IPS DF 19.7 (cell line): ENCODE measurements around the gene SKIDA1.

Experiments
- DNase-seq: peaks from one replicate; pipeline ENCODE4 v3.0.0-alpha.2; 2013; ENCODE audit warnings: low read depth, low spot score

Gene SKIDA1

DNA sequence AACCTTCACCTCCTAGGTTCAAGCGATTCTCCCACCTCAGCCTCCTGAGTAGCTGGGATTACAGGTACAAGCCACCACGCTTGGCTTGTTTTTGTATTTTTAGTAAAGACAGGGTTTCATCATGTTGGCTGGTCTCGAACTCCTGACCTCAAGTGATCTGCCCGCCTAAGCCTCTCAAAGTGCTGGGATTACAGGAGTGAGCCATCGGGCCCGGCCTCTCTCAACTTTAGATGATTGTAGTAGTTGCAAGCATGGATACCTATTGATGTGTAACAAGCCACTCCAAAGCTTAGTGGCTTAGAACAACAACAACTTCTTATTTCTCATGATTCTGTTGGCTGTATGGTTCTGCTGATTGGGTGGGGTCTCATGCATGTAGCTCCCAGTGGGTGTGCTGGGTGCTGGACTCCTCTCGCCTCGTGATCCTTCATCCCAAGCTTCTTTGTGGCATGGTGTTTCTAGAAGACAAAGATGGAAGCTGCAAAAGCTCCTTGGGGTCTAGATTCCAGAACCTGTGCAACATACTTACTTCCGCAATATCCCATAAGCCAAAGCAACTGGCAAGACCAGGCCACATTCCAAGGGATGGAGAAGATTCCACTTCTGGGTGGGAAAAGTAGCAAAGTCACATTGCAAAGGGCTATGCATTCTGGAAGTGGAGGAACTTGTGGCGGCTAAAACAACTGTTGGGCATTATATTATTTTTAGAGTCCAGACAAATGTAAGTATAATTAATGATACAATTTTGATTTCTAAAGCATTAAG, 37.9 kb downstream of the SKIDA1 start:
- DNase-seq: no peak

DNA sequence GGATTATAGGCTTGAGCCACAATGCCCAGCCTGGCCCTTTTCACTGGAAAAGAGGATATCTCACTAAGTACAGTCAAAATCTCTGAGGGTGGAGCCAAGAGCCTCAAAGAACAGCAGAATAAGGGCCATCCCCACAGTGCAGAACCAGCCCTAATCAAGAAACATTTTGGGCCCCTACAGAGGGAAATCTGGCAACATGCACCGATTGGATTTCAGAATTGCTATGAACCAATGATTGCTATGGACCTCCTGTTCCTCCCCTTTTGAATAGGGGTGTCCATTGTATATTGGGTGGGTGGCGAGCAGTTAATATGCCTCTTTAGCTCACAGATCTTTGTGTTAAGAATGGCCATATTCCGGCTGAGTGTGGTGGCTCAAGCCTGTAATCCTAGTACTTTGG, 42.7 kb downstream of the SKIDA1 start:
- DNase-seq: no peak

DNA sequence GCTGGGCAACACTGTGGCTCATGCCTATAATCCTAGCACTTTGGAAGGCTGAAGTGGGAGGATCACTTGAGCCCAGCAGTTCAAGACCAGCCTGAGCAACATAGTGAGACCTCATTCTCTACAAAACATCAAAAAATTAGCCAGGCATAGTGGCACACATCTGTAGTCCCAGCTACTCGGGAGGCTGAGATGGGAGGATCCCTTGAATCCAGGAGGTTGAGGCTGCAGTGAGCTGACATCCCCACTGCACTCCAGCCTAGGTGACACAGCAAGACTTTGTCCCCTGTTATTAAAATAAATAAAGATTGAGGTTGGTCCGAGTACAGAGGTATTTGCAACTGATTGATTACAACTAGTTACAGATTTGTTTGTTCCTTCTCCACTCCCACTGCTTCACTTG, 44.1 kb downstream of the SKIDA1 start:
- DNase-seq: no peak

DNA sequence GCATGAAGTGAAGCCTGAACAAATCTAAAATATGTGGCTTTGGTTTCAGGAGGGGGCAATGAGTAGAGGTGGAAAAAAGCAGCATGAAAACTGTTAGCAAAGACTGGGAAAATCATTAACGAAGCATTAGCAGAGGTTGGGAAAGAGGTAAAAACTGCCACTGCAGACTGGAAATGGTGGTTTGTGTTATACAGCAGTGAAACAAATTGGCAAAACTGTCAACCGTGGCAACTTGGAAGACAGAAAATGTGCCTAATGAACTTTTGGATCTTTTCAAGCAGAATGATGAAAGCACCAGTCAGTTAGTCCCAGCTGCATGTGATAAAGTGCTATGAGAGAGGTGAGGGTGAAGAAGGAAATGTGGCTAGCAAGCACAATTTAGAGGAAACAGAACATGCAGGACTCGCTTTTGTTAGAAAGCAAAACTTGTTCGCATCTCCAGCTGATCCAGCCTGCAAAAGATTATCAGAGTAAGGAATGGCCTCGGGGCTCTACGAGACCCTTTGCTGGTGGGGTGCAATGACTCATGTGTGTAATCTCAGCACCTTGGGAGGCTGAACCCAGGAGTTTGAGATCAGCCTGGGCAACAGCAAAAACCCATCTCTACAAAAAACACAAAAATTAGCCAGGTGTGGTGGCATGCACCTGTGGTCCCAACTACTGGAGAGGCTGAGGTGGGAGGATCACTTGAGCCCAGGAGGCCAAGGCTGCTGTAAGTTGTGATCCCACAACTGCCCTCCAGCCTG, 45.7 kb downstream of the SKIDA1 start:
- no peak for DNase-seq

DNA sequence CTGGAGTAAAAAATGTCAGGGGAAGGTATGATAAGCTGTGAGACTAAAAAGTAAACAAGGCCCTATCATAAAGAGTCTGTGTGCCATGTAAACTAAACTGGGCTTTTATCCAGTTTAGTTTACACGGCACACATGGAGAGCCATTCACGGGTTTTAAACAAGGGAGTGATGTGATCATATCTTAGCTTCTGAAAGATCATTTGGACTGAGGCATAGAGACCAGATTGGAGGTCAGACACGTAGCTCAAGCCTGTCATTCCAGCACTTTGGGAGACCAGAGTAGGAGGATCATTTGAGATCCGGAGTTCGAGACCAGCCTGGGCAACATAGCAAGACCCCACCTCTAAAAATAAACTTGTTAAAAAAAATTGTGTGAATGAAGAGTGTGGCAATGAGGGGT, 50.1 kb downstream of the SKIDA1 start:
- no peak for DNase-seq

DNA sequence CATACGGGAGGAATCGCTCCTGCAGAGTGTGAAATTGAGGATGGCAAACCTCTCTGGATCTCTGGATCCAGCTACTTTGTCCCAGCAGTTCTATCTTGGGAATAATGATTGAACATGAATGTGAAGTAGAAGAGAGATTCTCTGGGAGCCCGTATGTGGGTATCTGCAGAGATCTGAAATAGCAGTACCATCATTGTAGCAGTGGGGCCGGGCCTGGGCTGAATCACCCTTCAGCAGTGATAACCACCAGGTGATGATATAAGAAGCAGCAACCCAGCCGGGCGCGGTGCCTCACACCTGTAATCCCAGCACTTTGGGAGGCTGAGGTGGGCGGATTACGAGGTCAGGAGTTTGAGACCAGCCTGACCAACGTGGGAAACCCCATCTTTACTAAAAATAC, 51.9 kb downstream of the SKIDA1 start:
- DNase-seq: no peak

DNA sequence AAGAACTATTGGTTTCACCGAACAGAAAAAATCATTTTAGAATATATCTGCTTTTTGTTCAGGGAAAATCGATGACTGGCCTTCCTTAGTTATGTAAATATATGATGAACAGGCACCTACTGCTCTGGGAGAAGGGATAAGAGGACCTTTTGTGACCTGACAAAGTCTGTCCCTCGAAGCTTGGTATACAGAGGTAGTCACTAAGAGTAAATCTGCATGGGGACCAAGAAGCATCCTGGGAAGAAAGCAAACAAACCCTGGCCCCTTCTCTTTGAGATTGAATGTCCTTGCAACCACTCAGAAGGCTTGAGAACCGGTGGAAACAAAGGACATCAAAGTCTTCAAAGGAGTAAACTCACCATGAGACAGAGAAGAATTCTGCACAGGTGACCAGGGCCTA, 52.3 kb downstream of the SKIDA1 start:
- peak; percentile 90 for DNase-seq

DNA sequence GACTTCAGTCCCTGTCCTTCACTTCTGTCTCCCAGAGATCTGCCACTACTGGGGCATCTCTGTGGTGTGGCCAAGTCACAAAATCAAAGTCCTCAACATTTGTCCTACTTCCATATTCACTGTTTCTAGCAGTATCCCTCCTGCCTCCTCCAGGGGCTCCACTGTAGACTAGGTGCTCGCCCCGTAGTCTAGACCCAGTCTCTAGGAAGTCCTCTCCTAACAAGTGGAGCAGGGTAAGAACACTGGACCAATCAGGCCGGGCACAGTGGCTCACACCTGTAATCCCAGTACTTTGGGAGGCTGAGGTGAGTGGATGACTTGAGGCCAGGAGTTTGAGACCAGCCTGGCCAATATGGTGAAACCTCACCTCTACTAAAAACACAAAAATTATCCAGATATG, 57.4 kb downstream of the SKIDA1 start:
- no peak for DNase-seq

DNA sequence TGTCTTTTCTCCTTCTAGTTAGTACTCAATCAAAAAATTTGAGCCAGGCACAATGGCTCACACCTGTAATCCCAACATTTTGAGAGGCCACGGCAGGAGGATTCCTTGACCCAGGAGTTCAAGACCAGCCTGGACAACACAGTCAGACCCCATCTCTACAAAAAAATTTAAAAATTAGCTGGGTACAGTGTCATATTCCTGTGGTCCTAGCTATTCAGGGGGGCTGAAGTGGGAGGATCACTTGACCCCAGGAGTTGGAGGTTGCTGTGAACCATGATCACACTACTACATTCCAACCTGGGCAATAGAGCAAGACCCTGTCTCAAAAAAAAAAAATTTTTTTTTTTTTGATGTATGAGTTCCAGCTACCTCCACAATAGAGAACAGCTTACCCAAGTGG, 57.8 kb downstream of the SKIDA1 start:
- no peak for DNase-seq

DNA sequence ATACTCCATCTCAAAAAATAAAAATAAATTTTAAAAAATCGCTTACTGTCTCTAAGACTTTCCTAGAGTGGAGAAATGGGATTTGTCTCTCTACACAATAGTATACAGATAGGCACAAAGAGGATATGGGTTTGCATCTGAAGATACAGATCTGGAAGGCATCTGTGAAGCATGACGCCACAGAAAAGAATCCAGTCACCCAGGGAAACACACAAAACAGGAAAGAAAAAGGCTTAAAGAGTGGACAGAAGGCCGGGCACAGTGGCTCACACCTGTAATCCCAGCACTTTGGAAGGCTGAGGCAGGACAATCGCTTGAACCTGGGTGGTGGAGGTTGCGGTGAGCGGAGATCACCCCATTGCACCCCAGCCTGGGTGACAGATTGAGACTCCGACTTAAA, 61.3 kb downstream of the SKIDA1 start:
- no peak for DNase-seq
